Measurements from ENCODE around the gene EDEM2.

DNA sequence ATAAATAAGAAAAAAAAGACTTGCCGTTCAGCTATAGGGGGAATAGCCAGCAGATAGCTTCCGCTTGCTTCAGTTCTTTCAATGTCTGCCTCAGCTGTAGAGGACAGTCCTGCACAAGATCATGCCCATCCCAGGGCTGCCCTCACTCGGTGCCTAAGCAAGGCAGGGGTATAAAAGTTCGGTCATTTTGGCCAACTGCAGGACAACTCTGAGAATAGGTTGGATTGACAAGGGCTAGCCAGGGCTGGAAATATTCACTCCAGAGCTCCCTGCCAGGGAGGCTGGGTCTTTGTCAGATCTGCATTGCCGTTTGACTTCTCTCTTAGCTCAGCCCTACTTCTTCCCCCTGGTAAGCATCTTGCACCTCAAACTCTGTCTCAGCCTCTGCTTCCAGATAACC is 33.1 kb upstream of the EDEM2 start:
- TF ChIP-seq CTCF (IDR thresholded peaks at IDR 0.05) (no peak), POLR2A (IDR thresholded peaks at IDR 0.05) (no peak)
